Upper lobe of right lung (tissue), 1 donor: ENCODE measurements around the gene APOC1. TPM values are rescaled to one million over a fixed set of nuclear protein-coding genes. Genes with fewer than 3 reads are reported as not detected.

ENCODE experiments used
- ATAC-seq: fragments of 200-7000 bp; cut with Tn5 transposase; one replicate; pipeline ENCODE4 v1.9.1; 2020; ENCODE audit warnings: mild to moderate bottlenecking, moderate library complexity
- DNase-seq: peaks from one replicate; pipeline ENCODE4 v3.0.0-alpha.2; 2020
- H3K27ac ChIP-seq: fragments of 200-600 bp; one replicate; pipeline ENCODE4 v1.8.0; 2022
- H3K27me3 ChIP-seq: fragments of 200-600 bp; one replicate; pipeline ENCODE4 v1.8.0; 2022; ENCODE audit warnings: mild to moderate bottlenecking
- H3K36me3 ChIP-seq: fragments of 200-600 bp; one replicate; pipeline ENCODE4 v1.8.0; 2022
- H3K4me1 ChIP-seq: fragments of 200-600 bp; one replicate; pipeline ENCODE4 v1.8.0; 2022
- H3K4me3 ChIP-seq: fragments of 200-600 bp; one replicate; pipeline ENCODE4 v1.8.0; 2022; ENCODE audit warnings: mild to moderate bottlenecking
- H3K9me3 ChIP-seq: fragments of 200-600 bp; one replicate; pipeline ENCODE4 v1.8.0; 2022
- intact Hi-C: fragments of 100-400 bp; cut with DNase I; formaldehyde crosslinking; loops from one replicate; pipeline ENCODE4 v1.11.0; 2022
- total RNA-seq: library from RNA; stranded (reverse); fragmentation: NEBNext Ultra II Directional; extraction: Animal tissue kit (Norgen Biotek cat#: 25700); gene quantifications from one replicate; pipeline ENCODE4 v1.2.1, GENCODE V29; 2021
- TF ChIP-seq, protein P1 (sequence below): fragments of 200-600 bp; IDR thresholded peaks from one replicate; pipeline ENCODE4 v1.8.0; 2022; ENCODE audit warnings: antibody characterized with exemption
- donor health status: DM: no; HTN: yes; CAD: no; lungs with severe emphysema.

Gene APOC1
- total RNA-seq, 1 donor from 2014 or later = 558 TPM

DNA sequence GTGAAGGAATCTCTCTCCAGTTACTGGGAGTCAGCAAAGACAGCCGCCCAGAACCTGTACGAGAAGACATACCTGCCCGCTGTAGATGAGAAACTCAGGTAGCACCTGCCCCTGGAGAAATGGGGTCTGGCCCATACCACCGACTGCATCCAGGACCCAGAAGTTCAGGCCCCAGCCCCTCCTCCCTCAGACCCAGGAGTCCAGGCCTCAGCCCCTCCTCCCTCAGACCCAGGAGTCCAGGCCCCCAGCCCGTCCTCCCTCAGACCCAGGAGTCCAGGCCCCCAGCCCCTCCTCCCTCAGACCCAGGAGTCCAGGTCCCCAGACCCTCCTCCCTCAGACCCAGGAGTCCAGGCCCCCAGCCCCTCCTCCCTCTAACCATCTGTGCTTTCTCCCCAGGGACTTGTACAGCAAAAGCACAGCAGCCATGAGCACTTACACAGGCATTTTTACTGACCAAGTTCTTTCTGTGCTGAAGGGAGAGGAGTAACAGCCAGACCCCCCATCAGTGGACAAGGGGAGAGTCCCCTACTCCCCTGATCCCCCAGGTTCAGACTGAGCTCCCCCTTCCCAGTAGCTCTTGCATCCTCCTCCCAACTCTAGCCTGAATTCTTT lies 34.5 kb downstream of the APOC1 start:
- H3K27ac ChIP-seq = no peak overlapping the region
- no peaks in the 10 kb centered on the region for H3K9me3 ChIP-seq
- H3K4me3 ChIP-seq = no peak overlapping the region
- DNase-seq (no peak), ATAC-seq (no peak)
- H3K4me1 ChIP-seq = peaks cover 2% of the 10 kb centered on the region
- intact Hi-C loops = no loop called here
- TF ChIP-seq, protein P1, sequence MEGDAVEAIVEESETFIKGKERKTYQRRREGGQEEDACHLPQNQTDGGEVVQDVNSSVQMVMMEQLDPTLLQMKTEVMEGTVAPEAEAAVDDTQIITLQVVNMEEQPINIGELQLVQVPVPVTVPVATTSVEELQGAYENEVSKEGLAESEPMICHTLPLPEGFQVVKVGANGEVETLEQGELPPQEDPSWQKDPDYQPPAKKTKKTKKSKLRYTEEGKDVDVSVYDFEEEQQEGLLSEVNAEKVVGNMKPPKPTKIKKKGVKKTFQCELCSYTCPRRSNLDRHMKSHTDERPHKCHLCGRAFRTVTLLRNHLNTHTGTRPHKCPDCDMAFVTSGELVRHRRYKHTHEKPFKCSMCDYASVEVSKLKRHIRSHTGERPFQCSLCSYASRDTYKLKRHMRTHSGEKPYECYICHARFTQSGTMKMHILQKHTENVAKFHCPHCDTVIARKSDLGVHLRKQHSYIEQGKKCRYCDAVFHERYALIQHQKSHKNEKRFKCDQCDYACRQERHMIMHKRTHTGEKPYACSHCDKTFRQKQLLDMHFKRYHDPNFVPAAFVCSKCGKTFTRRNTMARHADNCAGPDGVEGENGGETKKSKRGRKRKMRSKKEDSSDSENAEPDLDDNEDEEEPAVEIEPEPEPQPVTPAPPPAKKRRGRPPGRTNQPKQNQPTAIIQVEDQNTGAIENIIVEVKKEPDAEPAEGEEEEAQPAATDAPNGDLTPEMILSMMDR = no peak
- H3K36me3 ChIP-seq = peaks cover 12% of the 10 kb centered on the region
- no peaks in the 10 kb centered on the region for H3K27me3 ChIP-seq

DNA sequence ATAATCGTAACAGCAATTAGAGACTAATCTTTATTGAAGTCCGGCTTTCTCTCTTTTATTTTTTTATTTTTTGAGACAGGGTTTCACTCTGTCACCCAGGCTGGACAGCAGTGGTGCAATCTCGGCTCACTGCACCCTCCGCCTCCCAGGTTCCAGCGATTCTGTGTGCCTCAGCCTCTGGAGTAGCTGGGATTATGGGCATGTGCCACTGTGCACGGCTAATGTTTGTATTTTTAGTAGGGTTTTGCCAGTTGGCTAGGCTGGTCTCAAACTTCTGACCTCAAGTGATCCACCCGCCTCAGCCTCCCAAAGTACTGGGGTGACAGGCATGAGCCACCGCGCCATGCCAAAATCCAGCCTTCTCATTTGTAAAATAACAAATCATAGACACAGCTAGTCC lies 35.1 kb downstream of the APOC1 start:
- intact Hi-C loops = no loop called here
- Histone ChIP-seq H3K27ac (no peak overlapping the region), H3K4me1 (peaks cover 7% of the 10 kb centered on the region), H3K27me3 (no peaks in the 10 kb centered on the region), H3K9me3 (no peaks in the 10 kb centered on the region), H3K36me3 (peaks cover 12% of the 10 kb centered on the region), H3K4me3 (no peak overlapping the region)
- DNase-seq = no peak
- TF ChIP-seq, protein P1 = no peak
- no peak for ATAC-seq

DNA sequence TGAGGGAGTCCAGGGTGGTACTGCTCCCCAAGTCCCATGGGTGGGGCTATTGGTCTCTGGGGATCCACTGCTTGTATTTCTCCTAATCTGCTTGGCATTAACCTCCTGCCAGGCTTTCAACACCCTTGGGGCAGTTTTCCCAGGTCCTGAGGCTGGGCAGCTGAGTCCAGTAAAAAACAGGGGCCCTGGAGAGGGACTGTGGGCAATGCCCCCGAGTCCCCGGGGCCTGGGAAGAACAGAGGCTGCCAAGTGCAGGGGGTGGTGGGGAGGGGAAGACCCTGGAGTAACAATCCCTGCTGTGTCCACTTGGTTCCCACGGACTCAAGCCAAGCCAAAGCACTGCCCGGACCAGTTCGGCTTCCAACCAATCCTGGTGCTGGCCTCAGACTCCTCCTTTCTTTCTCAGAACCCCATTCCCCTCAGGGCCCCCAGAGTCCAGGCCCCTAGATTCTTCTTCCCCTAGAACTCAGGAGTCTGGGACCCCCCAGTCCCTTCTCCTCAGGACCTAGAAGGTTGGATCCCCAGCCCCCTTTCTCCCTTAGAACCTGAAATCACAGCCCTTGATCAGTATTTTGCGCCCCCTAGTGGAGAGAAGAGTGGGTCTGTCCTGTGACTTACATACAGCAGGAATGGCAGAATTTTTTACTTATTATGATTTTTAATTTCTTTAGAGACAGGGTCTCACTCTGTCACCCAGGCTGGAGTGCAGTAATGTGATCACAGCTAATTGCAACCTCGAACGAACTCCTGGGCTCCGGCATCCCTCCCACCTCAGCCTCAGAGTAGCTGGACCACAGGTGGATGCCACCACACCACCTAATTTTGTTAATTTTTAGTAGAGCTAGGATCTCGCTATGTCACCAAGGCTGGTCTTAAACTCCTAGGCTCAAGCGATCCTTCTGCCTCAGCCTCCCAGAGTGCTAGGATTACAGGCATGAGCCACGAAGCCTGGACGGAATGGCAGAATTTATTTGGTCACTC lies 37.1 kb downstream of the APOC1 start:
- H3K4me3 ChIP-seq = no peak overlapping the region
- intact Hi-C loops = loop anchor here (10.0 kb wide), 1 partner anchor 47 kb away; the partner anchor contains the start of gene APOE

DNA sequence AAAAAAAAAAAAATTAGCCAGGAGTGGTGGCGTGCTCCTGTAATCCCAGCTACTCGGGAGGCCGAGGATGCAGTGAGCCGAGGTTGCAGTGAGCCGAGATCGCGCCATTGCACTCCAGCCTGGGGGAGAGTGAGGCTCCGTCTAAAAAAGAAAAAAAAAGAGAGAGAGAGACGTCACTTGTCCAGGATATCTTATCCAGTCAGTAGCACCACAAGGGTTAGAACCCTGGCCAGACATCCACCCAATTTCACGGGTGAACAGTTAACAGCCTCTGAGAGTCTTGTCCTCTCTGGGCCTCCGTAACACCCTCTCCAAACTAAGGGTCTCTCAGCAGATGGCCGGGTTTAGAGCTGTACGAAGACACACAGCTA lies 39.9 kb downstream of the APOC1 start:
- H3K27ac ChIP-seq = peak overlapping the region; percentile 89
- H3K4me3 ChIP-seq = peak overlapping the region; percentile 95
- DNase-seq = no peak
- intact Hi-C loops = loop anchor here (10.0 kb wide), 1 partner anchor 49 kb away; the partner anchor contains the start of gene APOE
- TF ChIP-seq, protein P1 = no peak
- H3K9me3 ChIP-seq = no peaks in the 10 kb centered on the region
- H3K4me1 ChIP-seq = peaks cover 25% of the 10 kb centered on the region
- peaks cover 12% of the 10 kb centered on the region for H3K36me3 ChIP-seq
- ATAC-seq = no peak
- H3K27me3 ChIP-seq = no peaks in the 10 kb centered on the region

More for the DNA sequence above, 37.1 kb downstream of the APOC1 start:
- Histone ChIP-seq H3K27ac (no peak overlapping the region), H3K36me3 (peaks cover 12% of the 10 kb centered on the region), H3K4me1 (peaks cover 14% of the 10 kb centered on the region), H3K27me3 (no peaks in the 10 kb centered on the region), H3K9me3 (no peaks in the 10 kb centered on the region)
- DNase-seq (no peak), ATAC-seq (peak; percentile 25)
- TF ChIP-seq, protein P1 = peak; percentile 86

DNA sequence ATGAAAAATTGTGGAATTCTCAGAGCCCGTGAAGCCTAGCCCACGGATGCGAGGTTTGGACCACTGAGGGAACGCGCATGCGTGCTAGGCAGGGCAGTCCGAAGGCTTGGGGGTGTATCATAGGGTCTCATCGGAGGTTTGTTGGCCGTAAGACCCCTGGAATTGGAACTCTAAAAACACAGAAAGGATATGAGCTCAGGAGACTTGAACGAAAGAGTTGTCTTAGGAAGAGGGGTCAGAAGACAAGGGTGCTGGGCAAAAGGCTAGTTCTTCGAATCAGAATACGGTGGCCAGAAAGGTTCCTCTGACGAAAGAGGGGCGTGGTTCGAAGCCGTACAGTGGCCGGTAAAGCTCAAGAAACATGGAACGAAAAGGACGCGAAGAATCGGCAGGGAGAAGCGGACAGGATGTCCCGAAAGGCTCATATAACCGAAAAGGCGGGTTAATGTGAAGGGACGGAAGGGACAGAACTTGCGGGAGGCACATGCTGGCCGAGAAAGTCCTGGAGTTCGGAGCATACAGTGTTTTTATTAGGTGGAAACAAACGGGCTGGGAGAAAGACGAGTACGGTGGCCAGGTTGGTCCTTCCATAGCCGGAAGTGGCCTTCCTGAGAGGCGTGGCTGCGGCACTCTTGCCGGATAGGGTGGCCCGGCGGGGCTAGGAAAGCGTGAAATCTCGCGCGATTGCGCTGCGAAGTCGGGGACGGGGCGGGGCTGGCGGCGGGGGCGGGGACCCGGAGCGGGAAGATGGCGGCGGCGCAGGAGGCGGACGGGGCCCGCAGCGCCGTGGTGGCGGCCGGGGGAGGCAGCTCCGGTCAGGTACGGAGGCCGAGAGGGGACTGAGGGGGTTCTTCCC lies 40.5 kb downstream of the APOC1 start, which contains the start of gene CLPTM1:
Gene CLPTM1, plus strand, starts transcription at position 732 of the 856 bp plus-strand sequence. Its CDS starts 16 bp downstream, at position 748.
- Histone ChIP-seq H3K27ac (peak within 1 kb of the TSS; percentile 89), H3K27me3 (no peaks in the 10 kb centered on the region), H3K4me3 (peak within 1 kb of the TSS; percentile 95), H3K36me3 (peaks cover 7% of the 10 kb centered on the region), H3K4me1 (peaks cover 25% of the 10 kb centered on the region), H3K9me3 (no peaks in the 10 kb centered on the region)
- DNase-seq = peak; percentile 99
- peak; percentile 96 for ATAC-seq
- intact Hi-C loops = loop anchor here (10.0 kb wide), 1 partner anchor 50 kb away; the partner anchor contains the start of gene APOE
- TF ChIP-seq, protein P1 = no peak
